Measurements from ENCODE around the gene SCN1B.
"Not testable (repeated sequence)": the region's sequence is repeated elsewhere in the genome, so short reads cannot be mapped to it uniquely, and the experiment has no call there.

DNA sequence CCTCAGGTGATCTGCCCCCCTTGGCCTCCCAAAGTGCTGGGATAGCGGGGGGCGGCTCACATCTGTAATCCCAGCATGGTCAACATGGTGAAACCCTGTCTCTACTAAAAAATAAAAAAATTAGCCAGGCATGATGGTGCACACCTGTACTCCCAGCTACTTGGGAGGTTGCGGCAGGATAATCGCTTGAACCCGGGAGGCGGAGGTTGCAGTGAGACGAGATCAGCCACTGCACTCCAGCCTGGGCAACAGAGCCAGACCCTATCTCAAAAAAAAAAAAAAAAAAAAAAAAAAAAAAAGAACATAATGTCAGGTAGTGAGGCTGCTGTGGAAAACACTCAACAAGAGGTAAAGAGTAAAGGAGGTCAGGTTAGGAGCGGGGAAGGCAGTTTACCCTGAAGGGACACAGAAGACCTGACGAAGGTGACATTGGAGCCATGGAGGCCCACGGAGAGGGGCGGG is 964 bp upstream of the SCN1B start:
- TF ChIP-seq, protein P1, sequence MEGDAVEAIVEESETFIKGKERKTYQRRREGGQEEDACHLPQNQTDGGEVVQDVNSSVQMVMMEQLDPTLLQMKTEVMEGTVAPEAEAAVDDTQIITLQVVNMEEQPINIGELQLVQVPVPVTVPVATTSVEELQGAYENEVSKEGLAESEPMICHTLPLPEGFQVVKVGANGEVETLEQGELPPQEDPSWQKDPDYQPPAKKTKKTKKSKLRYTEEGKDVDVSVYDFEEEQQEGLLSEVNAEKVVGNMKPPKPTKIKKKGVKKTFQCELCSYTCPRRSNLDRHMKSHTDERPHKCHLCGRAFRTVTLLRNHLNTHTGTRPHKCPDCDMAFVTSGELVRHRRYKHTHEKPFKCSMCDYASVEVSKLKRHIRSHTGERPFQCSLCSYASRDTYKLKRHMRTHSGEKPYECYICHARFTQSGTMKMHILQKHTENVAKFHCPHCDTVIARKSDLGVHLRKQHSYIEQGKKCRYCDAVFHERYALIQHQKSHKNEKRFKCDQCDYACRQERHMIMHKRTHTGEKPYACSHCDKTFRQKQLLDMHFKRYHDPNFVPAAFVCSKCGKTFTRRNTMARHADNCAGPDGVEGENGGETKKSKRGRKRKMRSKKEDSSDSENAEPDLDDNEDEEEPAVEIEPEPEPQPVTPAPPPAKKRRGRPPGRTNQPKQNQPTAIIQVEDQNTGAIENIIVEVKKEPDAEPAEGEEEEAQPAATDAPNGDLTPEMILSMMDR (IDR thresholded peaks at IDR 0.05) = not testable (repeated sequence)
- not testable (repeated sequence) for TF ChIP-seq POLR2A (IDR thresholded peaks at IDR 0.05)
